HepG2 (cell line): ENCODE results near the gene RPRML. TPM values are rescaled to one million over a fixed set of nuclear protein-coding genes. Genes with fewer than 3 reads are reported as not detected.

Source experiments
- HNRNPH1 ChIP-seq: fragments of 200-400 bp; formaldehyde crosslinking; optimal IDR thresholded peaks from 2 replicates; pipeline ENCODE3; 2017; ENCODE audit warnings: mild to moderate bottlenecking, low read depth, low read length
- HOXA5 ChIP-seq: sonication (generic); formaldehyde crosslinking; IDR thresholded peaks from 2 replicates; pipeline ENCODE4 v1.4.0; 2020; ENCODE audit warnings: missing genetic modification reagents
- NFYB ChIP-seq: sonication (generic); formaldehyde crosslinking; IDR thresholded peaks from 2 replicates; pipeline ENCODE4 v1.4.0; 2020; ENCODE audit warnings: missing genetic modification reagents
- RXRB ChIP-seq: IDR thresholded peaks from 2 replicates; pipeline ENCODE4 v1.6.1; 2016; ENCODE audit warnings: borderline replicate concordance, missing genetic modification reagents, missing compliant biosample characterization
- SMYD3 ChIP-seq: sonication (generic); formaldehyde crosslinking; IDR thresholded peaks from 2 replicates; pipeline ENCODE4 v1.8.1; 2023; ENCODE audit warnings: mild to moderate bottlenecking, missing genetic modification reagents
- ZNF451 ChIP-seq: sonication (generic); formaldehyde crosslinking; IDR thresholded peaks from 2 replicates; pipeline ENCODE4 v1.5.0; 2020; ENCODE audit warnings: mild to moderate bottlenecking, missing genetic modification reagents
- ZNF816 ChIP-seq: sonication (generic); formaldehyde crosslinking; IDR thresholded peaks from 2 replicates; pipeline ENCODE4 v1.8.0; 2022; ENCODE audit warnings: missing genetic modification reagents, mild to moderate bottlenecking, borderline replicate concordance
- polyA plus RNA-seq, 8 experiments: library from polyadenylated mRNA; depleted of rRNA in 3 of 8; stranded (reverse) in 7 of 8; unstranded in 1 of 8; fragments of >200 nt; fragmentation: Illumina TruSeq in 4 of 8; extraction: Trizol in 4 of 8; gene quantifications; 2 replicates each; pipeline versions ENCODE4 v1.2.1 to v1.2.3, GENCODE V29; 2011 to 2016; ENCODE audit warnings: low read depth in 4 of 8, missing spikeins in 1 of 8, mixed read lengths in 1 of 8; ENCODE audit not compliant: insufficient read depth in 1 of 8
- total RNA-seq, 5 experiments: library from RNA; depleted of rRNA; stranded (reverse); fragments of >200 nt; fragmentation: Illumina TruSeq; extraction: Trizol; gene quantifications; 2 replicates each; pipeline ENCODE4 v1.2.3, GENCODE V29; 2016; ENCODE audit warnings: low read depth in 1 of 5
- TF ChIP-seq, protein P1 (sequence below), 2 experiments: sonication (generic) in 1 of 2; formaldehyde crosslinking in 1 of 2; IDR thresholded peaks; 2 replicates each; pipeline versions ENCODE4 v1.4.0 to v1.6.1; 2016 to 2020; ENCODE audit warnings: borderline replicate concordance in 1 of 2, low read depth in 1 of 2, mild to moderate bottlenecking in 1 of 2, missing genetic modification reagents in 1 of 2
- TF ChIP-seq, protein P2 (sequence below), 2 experiments: fragments of 450-650 bp in 1 of 2; sonication (generic) in 1 of 2; formaldehyde crosslinking in 1 of 2; IDR thresholded peaks; 2 replicates each; pipeline versions ENCODE4 v1.6.1 to v1.8.0; 2016 to 2022; ENCODE audit warnings: antibody characterized with exemption in 1 of 2, mild to moderate bottlenecking in 1 of 2, missing genetic modification reagents in 1 of 2
- TF ChIP-seq, protein P3 (sequence below): sonication (generic); formaldehyde crosslinking; IDR thresholded peaks from 2 replicates; pipeline ENCODE4 v1.4.0; 2020; ENCODE audit warnings: mild to moderate bottlenecking, missing genetic modification reagents

Gene RPRML
- total and polyA plus RNA-seq, 2 of the 13 experiments (the other 11 are each of a cell fraction or from before 2014, with no cell fraction given), result not detected

DNA sequence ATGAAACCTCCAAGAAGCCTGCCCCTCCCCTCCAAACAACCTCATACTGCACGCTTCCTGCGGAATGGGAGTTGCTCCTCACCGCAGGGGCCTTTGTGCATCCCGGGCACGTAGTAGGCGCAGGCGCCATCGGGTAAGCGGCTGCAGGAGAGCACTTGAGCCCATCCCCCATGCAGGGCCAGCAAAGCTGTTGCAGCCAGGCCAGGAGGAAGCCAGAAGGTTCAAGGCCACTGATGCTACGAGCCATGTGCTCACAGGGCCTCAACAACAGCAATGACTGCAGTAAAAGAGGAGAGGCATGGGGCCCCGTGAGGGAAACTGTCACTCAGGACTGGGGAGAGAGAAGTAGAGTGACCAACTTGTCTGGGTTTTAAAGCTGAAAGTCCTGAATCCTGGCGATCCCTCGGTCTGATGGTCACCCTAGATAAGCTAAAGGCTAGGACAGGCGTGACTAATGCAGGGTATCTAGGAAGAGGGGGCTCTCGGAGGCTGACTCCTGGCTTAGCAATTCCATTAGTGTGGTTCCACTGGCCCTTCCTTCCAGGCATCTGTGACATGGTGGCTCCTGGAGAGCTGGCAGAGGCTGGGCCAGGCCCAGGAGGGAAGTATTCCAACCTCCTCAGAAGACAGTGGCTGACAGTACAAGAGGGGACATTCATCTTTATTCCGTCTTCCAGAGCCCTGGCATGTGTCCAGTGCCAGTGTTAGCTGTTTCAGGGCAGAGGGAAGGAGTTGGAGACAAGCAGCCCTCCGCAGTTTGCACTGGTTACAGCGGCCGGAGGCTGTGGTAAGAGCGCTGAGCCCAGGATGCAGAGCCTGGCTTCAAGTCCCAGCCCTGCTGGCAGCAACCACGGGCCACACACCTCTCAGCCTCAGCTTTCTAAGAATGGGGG lies 35.3 kb downstream of the RPRML start (continued):
- TF ChIP-seq, protein P1, sequence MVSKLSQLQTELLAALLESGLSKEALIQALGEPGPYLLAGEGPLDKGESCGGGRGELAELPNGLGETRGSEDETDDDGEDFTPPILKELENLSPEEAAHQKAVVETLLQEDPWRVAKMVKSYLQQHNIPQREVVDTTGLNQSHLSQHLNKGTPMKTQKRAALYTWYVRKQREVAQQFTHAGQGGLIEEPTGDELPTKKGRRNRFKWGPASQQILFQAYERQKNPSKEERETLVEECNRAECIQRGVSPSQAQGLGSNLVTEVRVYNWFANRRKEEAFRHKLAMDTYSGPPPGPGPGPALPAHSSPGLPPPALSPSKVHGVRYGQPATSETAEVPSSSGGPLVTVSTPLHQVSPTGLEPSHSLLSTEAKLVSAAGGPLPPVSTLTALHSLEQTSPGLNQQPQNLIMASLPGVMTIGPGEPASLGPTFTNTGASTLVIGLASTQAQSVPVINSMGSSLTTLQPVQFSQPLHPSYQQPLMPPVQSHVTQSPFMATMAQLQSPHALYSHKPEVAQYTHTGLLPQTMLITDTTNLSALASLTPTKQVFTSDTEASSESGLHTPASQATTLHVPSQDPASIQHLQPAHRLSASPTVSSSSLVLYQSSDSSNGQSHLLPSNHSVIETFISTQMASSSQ (IDR thresholded peaks at IDR 0.05; ENCODE audit: low read depth), result peak; percentile 59; the same call in 1 of the 2 replicates
- TF ChIP-seq, protein P1 (CRISPR knock-in tag; IDR thresholded peaks at IDR 0.05; ENCODE audit: borderline replicate concordance), result peak; percentile 85
- TF ChIP-seq ZNF816, result peak; percentile 85; the same call in 1 of the 2 replicates
- TF ChIP-seq RXRB (CRISPR knock-in tag), result peak; percentile 96
- TF ChIP-seq HOXA5, result peak; percentile 92
- TF ChIP-seq, protein P2, sequence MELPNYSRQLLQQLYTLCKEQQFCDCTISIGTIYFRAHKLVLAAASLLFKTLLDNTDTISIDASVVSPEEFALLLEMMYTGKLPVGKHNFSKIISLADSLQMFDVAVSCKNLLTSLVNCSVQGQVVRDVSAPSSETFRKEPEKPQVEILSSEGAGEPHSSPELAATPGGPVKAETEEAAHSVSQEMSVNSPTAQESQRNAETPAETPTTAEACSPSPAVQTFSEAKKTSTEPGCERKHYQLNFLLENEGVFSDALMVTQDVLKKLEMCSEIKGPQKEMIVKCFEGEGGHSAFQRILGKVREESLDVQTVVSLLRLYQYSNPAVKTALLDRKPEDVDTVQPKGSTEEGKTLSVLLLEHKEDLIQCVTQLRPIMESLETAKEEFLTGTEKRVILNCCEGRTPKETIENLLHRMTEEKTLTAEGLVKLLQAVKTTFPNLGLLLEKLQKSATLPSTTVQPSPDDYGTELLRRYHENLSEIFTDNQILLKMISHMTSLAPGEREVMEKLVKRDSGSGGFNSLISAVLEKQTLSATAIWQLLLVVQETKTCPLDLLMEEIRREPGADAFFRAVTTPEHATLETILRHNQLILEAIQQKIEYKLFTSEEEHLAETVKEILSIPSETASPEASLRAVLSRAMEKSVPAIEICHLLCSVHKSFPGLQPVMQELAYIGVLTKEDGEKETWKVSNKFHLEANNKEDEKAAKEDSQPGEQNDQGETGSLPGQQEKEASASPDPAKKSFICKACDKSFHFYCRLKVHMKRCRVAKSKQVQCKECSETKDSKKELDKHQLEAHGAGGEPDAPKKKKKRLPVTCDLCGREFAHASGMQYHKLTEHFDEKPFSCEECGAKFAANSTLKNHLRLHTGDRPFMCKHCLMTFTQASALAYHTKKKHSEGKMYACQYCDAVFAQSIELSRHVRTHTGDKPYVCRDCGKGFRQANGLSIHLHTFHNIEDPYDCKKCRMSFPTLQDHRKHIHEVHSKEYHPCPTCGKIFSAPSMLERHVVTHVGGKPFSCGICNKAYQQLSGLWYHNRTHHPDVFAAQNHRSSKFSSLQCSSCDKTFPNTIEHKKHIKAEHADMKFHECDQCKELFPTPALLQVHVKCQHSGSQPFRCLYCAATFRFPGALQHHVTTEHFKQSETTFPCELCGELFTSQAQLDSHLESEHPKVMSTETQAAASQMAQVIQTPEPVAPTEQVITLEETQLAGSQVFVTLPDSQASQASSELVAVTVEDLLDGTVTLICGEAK (IDR thresholded peaks at IDR 0.05), result no peak
- TF ChIP-seq, protein P2 (CRISPR knock-in tag; IDR thresholded peaks at IDR 0.05), result peak; percentile 86
- peak; percentile 88 for TF ChIP-seq ZNF451 (CRISPR knock-in tag)
- peak; percentile 29 for TF ChIP-seq HNRNPH1
- peak; percentile 97 for TF ChIP-seq SMYD3 (CRISPR knock-in tag)
- TF ChIP-seq, protein P3, sequence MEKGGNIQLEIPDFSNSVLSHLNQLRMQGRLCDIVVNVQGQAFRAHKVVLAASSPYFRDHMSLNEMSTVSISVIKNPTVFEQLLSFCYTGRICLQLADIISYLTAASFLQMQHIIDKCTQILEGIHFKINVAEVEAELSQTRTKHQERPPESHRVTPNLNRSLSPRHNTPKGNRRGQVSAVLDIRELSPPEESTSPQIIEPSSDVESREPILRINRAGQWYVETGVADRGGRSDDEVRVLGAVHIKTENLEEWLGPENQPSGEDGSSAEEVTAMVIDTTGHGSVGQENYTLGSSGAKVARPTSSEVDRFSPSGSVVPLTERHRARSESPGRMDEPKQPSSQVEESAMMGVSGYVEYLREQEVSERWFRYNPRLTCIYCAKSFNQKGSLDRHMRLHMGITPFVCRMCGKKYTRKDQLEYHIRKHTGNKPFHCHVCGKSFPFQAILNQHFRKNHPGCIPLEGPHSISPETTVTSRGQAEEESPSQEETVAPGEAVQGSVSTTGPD (CRISPR knock-in tag), result no peak
- no peak; the same call in 1 of the 2 replicates for TF ChIP-seq NFYB (CRISPR knock-in tag)
